Tibial artery (tissue), 4 donors: Measurements from ENCODE around the gene TMTC1.

Source experiments
- DNase-seq, 2 donors: peaks; one replicate each; pipeline ENCODE4 v3.0.0-alpha.2; 2019
- H3K27ac ChIP-seq, 2 donors: fragments of 200-600 bp; sonication (generic) in 1 of 2; 1 replicate in 1 of 2; 2 replicates in 1 of 2; pipeline ENCODE4 v1.5.1; 2018 to 2019; ENCODE audit warnings: mild to moderate bottlenecking in 1 of 2
- H3K27me3 ChIP-seq, 2 donors: fragments of 200-600 bp; sonication (generic) in 1 of 2; one replicate each; pipeline versions ENCODE4 v1.5.1 to v1.6.0; 2016 to 2019
- H3K36me3 ChIP-seq, 3 donors: fragments of 200-600 bp; sonication (generic) in 2 of 3; one replicate each; pipeline ENCODE4 v1.5.1; 2016 to 2019; ENCODE audit warnings: mild to moderate bottlenecking in 2 of 3
- H3K4me1 ChIP-seq, 4 donors: fragments of 200-600 bp; sonication (generic) in 2 of 4; 1 replicate in 3 of 4; 2 replicates in 1 of 4; pipeline ENCODE4 v1.5.1; 2016 to 2019
- H3K4me3 ChIP-seq, 2 donors: fragments of 200-600 bp; sonication (generic) in 1 of 2; 1 replicate in 1 of 2; 2 replicates in 1 of 2; pipeline ENCODE4 v1.5.1; 2018 to 2019; ENCODE audit warnings: mild to moderate bottlenecking in 2 of 2
- H3K9me3 ChIP-seq, 3 donors: fragments of 200-600 bp; sonication (generic) in 1 of 3; one replicate each; pipeline ENCODE4 v1.5.1; 2016 to 2019
- intact Hi-C: fragments of 100-400 bp; cut with DNase I; formaldehyde crosslinking; loops from one replicate; pipeline ENCODE4 v1.15.0; 2023; ENCODE audit warnings: low total_unique reads
- TF ChIP-seq, protein P1 (sequence below), 2 experiments: fragments of 200-600 bp in 1 of 2; fragments of 450-650 bp in 1 of 2; IDR thresholded peaks; one replicate each; pipeline ENCODE4 v1.5.1; 2017 to 2019; ENCODE audit warnings: antibody characterized with exemption in 2 of 2, mild to moderate bottlenecking in 1 of 2, moderate library complexity in 1 of 2

TMTC1 gene

DNA sequence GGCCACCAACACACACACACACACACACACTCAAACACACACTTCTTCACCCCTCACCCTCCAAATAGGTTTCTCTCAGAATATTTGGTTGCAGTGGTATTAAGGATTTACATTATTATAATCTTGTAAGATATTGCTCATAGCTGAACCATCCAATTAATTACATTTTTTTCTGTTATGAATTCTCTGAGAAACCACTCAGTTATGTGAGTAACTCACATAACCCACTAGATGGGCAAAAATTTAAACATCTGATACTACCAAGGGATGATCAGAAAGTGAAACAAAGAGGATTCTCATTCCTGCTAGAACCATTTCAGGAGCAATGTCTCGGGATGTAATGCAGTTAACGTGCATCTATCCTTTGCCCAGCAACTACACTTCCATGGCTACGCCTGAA, 31.6 kb downstream of the TMTC1 start:
- TF ChIP-seq, protein P1, sequence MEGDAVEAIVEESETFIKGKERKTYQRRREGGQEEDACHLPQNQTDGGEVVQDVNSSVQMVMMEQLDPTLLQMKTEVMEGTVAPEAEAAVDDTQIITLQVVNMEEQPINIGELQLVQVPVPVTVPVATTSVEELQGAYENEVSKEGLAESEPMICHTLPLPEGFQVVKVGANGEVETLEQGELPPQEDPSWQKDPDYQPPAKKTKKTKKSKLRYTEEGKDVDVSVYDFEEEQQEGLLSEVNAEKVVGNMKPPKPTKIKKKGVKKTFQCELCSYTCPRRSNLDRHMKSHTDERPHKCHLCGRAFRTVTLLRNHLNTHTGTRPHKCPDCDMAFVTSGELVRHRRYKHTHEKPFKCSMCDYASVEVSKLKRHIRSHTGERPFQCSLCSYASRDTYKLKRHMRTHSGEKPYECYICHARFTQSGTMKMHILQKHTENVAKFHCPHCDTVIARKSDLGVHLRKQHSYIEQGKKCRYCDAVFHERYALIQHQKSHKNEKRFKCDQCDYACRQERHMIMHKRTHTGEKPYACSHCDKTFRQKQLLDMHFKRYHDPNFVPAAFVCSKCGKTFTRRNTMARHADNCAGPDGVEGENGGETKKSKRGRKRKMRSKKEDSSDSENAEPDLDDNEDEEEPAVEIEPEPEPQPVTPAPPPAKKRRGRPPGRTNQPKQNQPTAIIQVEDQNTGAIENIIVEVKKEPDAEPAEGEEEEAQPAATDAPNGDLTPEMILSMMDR (IDR thresholded peaks at IDR 0.05), result no peak
- H3K36me3 ChIP-seq, result peaks cover 47 to 63% (median 47%) of the 10 kb centered on the region in 3 donors

DNA sequence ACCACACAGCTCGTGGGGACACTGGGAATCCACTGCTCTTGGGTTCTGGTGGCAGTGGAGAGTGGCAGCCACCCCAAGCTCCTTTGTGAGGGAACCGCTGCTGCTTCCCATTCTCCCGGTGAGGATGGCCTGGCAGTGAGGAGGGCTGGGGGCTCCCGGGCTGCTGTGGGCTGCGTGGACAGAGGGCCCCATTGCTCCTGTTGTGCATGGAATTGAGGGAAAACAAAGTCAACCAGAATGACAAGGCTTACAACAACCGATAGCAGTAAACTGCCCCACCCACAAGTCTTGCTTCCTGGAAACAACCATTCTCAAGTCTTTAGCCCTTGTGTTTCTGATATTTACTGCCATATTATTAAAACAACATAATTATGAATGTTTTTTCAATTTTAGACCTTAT, 32.1 kb downstream of the TMTC1 start:
- H3K27ac ChIP-seq, result no peak overlapping the region
- no peak for DNase-seq
- no peaks in the 10 kb centered on the region for H3K9me3 ChIP-seq
- peaks cover 45 to 60% (median 47%) of the 10 kb centered on the region in 3 donors for H3K36me3 ChIP-seq
- H3K4me3 ChIP-seq, result no peak overlapping the region
- intact Hi-C loops, result no loop called here
- no peaks in the 10 kb centered on the region for H3K27me3 ChIP-seq
- TF ChIP-seq, protein P1 (IDR thresholded peaks at IDR 0.05), result no peak
- H3K4me1 ChIP-seq, result peaks cover 0 to 11% (median 1%) of the 10 kb centered on the region in 4 donors

More for the DNA sequence above, 31.6 kb downstream of the TMTC1 start:
- H3K27ac ChIP-seq, result no peak overlapping the region
- DNase-seq, result no peak
- H3K4me3 ChIP-seq, result no peak overlapping the region
- H3K4me1 ChIP-seq, result peaks cover 0 to 11% (median 2%) of the 10 kb centered on the region in 4 donors
- H3K9me3 ChIP-seq, result no peaks in the 10 kb centered on the region
- no peaks in the 10 kb centered on the region for H3K27me3 ChIP-seq
- intact Hi-C loops, result no loop called here

DNA sequence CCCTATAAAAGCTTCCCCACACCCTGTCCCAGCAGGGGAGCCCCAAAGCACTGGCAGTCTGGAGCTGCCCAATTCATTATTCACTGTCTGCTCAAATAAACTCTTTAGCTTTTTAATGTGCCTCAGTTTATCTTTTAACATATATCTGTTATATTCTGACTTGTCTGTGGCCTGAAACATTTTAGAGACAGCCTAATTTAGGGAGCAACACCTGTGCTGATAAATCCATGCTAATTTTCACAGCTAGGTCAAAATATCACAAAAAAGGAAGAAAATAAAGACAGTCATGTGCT, 32.9 kb downstream of the TMTC1 start:
- Histone ChIP-seq H3K36me3 (peaks cover 45 to 60% (median 47%) of the 10 kb centered on the region in 3 donors), H3K27me3 (no peaks in the 10 kb centered on the region), H3K4me1 (peaks cover 0 to 11% (median 1%) of the 10 kb centered on the region in 4 donors), H3K9me3 (no peaks in the 10 kb centered on the region), H3K4me3 (no peak overlapping the region), H3K27ac (no peak overlapping the region)
- intact Hi-C loops, result no loop called here
- DNase-seq, result no peak
- TF ChIP-seq, protein P1 (IDR thresholded peaks at IDR 0.05), result no peak

DNA sequence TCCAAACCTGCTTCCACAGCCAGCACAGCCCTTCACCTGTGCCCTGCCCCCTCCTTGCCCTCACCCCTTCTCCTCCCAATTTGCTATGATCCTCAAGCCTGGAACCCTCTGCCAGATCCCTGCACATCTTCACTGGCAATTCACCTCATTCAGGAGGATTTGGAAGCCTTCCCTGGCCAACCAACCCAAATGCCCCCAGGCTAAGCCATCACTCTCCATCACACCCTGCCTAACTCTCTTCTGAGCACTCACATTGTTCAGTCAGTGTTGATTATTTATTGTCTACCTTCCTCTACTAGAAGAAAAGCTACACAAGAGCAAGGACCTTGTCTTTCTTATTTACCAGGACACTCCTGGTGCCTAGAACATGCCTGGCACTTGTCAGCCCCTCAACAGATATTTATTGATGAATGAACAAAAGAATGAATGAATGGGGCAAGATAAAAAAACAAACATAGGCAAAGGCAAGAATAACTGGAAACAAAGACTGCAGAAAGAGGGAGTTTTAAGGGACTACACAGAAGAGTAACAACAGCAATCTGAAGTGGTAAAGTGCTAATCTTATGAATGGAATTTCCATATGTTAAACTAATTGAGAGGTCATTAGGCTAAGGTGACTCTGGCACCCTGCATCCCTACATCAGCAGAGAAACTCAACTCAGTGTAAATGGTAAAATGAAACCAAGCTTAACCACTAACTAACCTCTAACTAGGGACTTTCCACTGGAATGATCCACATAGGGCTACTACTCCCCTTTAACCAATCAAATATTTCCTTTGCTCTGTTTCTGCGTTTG, 33.4 kb downstream of the TMTC1 start:
- no peak overlapping the region for H3K4me3 ChIP-seq
- DNase-seq, result no peak
- H3K36me3 ChIP-seq, result peaks cover 41 to 60% (median 46%) of the 10 kb centered on the region in 3 donors
- H3K27ac ChIP-seq, result no peak overlapping the region
- TF ChIP-seq, protein P1 (IDR thresholded peaks at IDR 0.05), result no peak
- intact Hi-C loops, result no loop called here
- H3K27me3 ChIP-seq, result no peaks in the 10 kb centered on the region
- H3K4me1 ChIP-seq, result peaks cover 0 to 11% (median 1%) of the 10 kb centered on the region in 4 donors
- H3K9me3 ChIP-seq, result no peaks in the 10 kb centered on the region

DNA sequence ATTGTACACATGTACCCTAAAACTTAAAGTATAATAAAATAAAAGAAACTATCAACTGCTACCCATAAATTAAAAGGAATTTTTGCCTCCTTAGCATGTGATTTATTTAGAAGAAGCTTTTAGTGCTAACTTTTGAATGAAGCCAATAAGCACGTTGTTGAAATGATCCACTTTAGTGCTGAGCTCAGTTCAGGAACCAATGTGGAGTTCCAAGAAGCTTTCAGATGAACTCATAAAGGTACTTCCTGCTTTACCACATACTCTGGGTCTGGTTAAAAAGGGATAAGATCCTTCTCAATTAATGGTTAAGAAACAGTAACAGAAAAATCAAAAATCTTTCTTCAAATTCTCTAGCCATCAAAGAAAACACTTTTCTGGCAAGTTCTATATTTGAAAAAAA, 39.4 kb downstream of the TMTC1 start:
- Histone ChIP-seq H3K27me3 (no peaks in the 10 kb centered on the region), H3K4me3 (no peak overlapping the region), H3K9me3 (no peaks in the 10 kb centered on the region), H3K4me1 (peaks cover 0 to 53% (median 7%) of the 10 kb centered on the region in 4 donors), H3K27ac (peak overlapping the region; percentile 19 to 51), H3K36me3 (peaks cover 0 to 18% (median 2%) of the 10 kb centered on the region in 3 donors)
- no peak for DNase-seq
- TF ChIP-seq, protein P1 (IDR thresholded peaks at IDR 0.05), result no peak
- intact Hi-C loops, result no loop called here
